Cardiac muscle cell (in vitro differentiated cells and primary cell): ENCODE results near the gene MRGPRF. TPM values are rescaled to one million over a fixed set of nuclear protein-coding genes. Genes with fewer than 3 reads are reported as not detected.

ENCODE experiments used
- DNase-seq, 2 donors: peaks; one replicate each; pipeline versions ENCODE4 v3.0.0 to v3.0.0-alpha.2; 2010 to 2017; ENCODE audit warnings: low read depth in 1 of 2, low spot score in 1 of 2
- H3K27ac ChIP-seq: fragments of 200-600 bp; sonication (generic); 2 replicates; pipeline ENCODE4 v1.5.1; 2016
- H3K27me3 ChIP-seq: fragments of 200-600 bp; sonication (generic); 2 replicates; pipeline ENCODE4 v1.6.0; 2016; ENCODE audit warnings: control low read depth
- H3K36me3 ChIP-seq: fragments of 200-600 bp; sonication (generic); 2 replicates; pipeline ENCODE4 v1.5.1; 2016; ENCODE audit warnings: control low read depth
- H3K4me1 ChIP-seq: fragments of 200-600 bp; sonication (generic); 2 replicates; pipeline ENCODE4 v1.8.1; 2017; ENCODE audit warnings: low read depth, mild to moderate bottlenecking, mixed run types
- H3K4me3 ChIP-seq: fragments of 200-600 bp; sonication (generic); 2 replicates; pipeline ENCODE4 v1.5.1; 2016; ENCODE audit warnings: mild to moderate bottlenecking
- H3K9me3 ChIP-seq: fragments of 200-600 bp; sonication (generic); 2 replicates; pipeline ENCODE4 v1.5.1; 2017; ENCODE audit warnings: low read depth, mild to moderate bottlenecking, control low read depth
- CTCF ChIP-seq: IDR thresholded peaks from 2 replicates; pipeline ENCODE4 v1.5.1; 2012; ENCODE audit warnings: low read depth, mild to moderate bottlenecking, low read length
- polyA plus RNA-seq: library from polyadenylated mRNA; unstranded; fragments of >200 nt; fragmentation: Nextera tagmentation; extraction: Ambion mirVana; gene quantifications from 2 replicates; pipeline ENCODE4 v1.2.1, GENCODE V29; 2016
- total RNA-seq: library from RNA; depleted of rRNA; stranded (reverse); fragments of >200 nt; gene quantifications from 2 replicates; pipeline ENCODE4 v1.2.3, GENCODE V29; 2016

Gene MRGPRF
- total and polyA plus RNA-seq, 2 experiments from 2014 or later, result 9.3 to 13.8 TPM

- Histone ChIP-seq H3K4me3 (no peak overlapping the region), H3K9me3 (no peaks in the 10 kb centered on the region), H3K36me3 (no peaks in the 10 kb centered on the region), H3K27me3 (no peaks in the 10 kb centered on the region), H3K27ac (no peak overlapping the region), H3K4me1 (peaks cover 38% of the 10 kb centered on the region)
- DNase-seq, result no peak
- no peak for TF ChIP-seq CTCF
Observed at GRCh38 chr11:69017951-69018350, 4.9 kb upstream of the MRGPRF start.

GRCh38 chr11:69014898-69015549, 2.0 kb upstream of the MRGPRF start:
- DNase-seq, result no peak
- Histone ChIP-seq H3K4me3 (no peak overlapping the region), H3K27ac (peak overlapping the region; percentile 77), H3K36me3 (no peaks in the 10 kb centered on the region), H3K9me3 (no peaks in the 10 kb centered on the region), H3K27me3 (no peaks in the 10 kb centered on the region), H3K4me1 (peaks cover 57% of the 10 kb centered on the region)
- no peak for TF ChIP-seq CTCF

- Histone ChIP-seq H3K27me3 (no peaks in the 10 kb centered on the region), H3K27ac (peak overlapping the region; percentile 77), H3K9me3 (no peaks in the 10 kb centered on the region), H3K4me1 (peaks cover 54% of the 10 kb centered on the region), H3K36me3 (no peaks in the 10 kb centered on the region), H3K4me3 (no peak overlapping the region)
- peak in 1 of 2 donors; percentile 50 for DNase-seq
- TF ChIP-seq CTCF, result no peak
Observed at GRCh38 chr11:69014084-69014851, 1.2 kb upstream of the MRGPRF start.

- peak in 1 of 2 donors; percentile 34 for DNase-seq
- H3K9me3 ChIP-seq, result no peaks in the 10 kb centered on the region
- peaks cover 59% of the 10 kb centered on the region for H3K4me1 ChIP-seq
- peak overlapping the region; percentile 14 for H3K4me3 ChIP-seq
- TF ChIP-seq CTCF, result no peak
- no peaks in the 10 kb centered on the region for H3K36me3 ChIP-seq
- H3K27me3 ChIP-seq, result no peaks in the 10 kb centered on the region
- H3K27ac ChIP-seq, result peak overlapping the region; percentile 77
Observed at GRCh38 chr11:69012092-69013008, 696 bp downstream of the MRGPRF start.

GRCh38 chr11:69011624-69012091, 1.4 kb downstream of the MRGPRF start:
- no peaks in the 10 kb centered on the region for H3K9me3 ChIP-seq
- H3K4me1 ChIP-seq, result peaks cover 59% of the 10 kb centered on the region
- H3K27ac ChIP-seq, result peak overlapping the region; percentile 35
- no peak overlapping the region for H3K4me3 ChIP-seq
- H3K27me3 ChIP-seq, result no peaks in the 10 kb centered on the region
- DNase-seq, result no peak
- TF ChIP-seq CTCF, result no peak
- no peaks in the 10 kb centered on the region for H3K36me3 ChIP-seq
